Measurements from ENCODE around the gene SYNGAP1. TPM values are rescaled to one million over a fixed set of nuclear protein-coding genes. Genes with fewer than 3 reads are reported as not detected.
"Not testable (repeated sequence)": the region's sequence is repeated elsewhere in the genome, so short reads cannot be mapped to it uniquely, and the experiment has no call there.

SYNGAP1 gene
- total RNA-seq, 4 donors from 2014 or later, result 3.3 to 8.6 (median 4.1) TPM

DNA sequence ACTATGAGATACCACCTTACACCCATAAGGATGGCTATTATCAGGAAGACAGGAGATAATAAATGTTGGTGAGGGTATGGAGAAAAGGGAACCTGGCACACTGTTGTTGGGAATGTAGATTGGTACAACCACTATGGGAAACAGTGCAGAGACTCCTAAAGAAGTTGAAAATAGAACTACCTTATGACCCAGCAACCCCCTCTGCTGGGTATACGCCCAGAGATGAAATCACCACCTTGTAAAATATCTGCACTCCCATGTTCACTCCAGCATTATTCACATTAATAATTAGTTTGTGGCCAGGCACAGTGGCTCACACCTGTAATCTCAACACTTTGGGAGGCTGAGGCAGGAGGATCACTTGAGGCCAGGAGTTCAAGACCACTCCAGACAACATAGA is 61.3 kb downstream of the SYNGAP1 start:
- Histone ChIP-seq H3K36me3 (no peaks in the 10 kb centered on the region), H3K27ac (no peak overlapping the region), H3K4me3 (no peak overlapping the region), H3K4me1 (no peaks in the 10 kb centered on the region), H3K27me3 (peaks cover 0 to 8% (median 0%) of the 10 kb centered on the region in 4 donors), H3K9me3 (no peaks in the 10 kb centered on the region)
- TF ChIP-seq POLR2A (IDR thresholded peaks at IDR 0.05), result no peak
- TF ChIP-seq, protein P1, sequence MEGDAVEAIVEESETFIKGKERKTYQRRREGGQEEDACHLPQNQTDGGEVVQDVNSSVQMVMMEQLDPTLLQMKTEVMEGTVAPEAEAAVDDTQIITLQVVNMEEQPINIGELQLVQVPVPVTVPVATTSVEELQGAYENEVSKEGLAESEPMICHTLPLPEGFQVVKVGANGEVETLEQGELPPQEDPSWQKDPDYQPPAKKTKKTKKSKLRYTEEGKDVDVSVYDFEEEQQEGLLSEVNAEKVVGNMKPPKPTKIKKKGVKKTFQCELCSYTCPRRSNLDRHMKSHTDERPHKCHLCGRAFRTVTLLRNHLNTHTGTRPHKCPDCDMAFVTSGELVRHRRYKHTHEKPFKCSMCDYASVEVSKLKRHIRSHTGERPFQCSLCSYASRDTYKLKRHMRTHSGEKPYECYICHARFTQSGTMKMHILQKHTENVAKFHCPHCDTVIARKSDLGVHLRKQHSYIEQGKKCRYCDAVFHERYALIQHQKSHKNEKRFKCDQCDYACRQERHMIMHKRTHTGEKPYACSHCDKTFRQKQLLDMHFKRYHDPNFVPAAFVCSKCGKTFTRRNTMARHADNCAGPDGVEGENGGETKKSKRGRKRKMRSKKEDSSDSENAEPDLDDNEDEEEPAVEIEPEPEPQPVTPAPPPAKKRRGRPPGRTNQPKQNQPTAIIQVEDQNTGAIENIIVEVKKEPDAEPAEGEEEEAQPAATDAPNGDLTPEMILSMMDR (IDR thresholded peaks at IDR 0.05), result no peak
- no peak for DNase-seq
- intact Hi-C loops (cut with DNase I), result no loop called here
- WGBS, 2 donors, result 57 to 78% methylated on average over 1 of the region's 1 CpG

DNA sequence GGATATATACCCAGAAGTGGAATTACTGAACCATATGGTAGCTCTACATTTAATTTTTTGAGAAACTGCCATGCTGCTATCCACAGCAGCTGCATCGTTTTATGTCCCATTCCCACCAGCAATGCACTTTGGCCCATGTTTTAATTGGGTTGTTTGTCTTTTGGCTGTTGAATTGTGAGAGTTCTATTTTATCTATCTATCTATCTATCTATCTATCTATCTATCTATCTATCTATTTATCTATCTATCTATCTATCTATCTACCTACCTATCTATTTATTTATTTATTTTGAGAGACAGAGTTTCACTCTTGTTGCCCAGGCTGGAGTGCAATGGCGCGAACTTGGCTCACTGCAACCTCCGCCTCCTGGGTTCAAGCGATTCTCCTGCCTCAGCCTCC is 62.8 kb downstream of the SYNGAP1 start:
- H3K4me1 ChIP-seq; H3K9me3 ChIP-seq; H3K4me3 ChIP-seq; H3K36me3 ChIP-seq; DNase-seq; H3K27ac ChIP-seq; intact Hi-C loops (cut with DNase I): not testable (repeated sequence)
- WGBS, 2 donors, result 85 to 90% methylated on average over 5 of the region's 5 CpGs
- H3K27me3 ChIP-seq, result peaks cover 0 to 18% (median 0%) of the 10 kb centered on the region in 4 donors

DNA sequence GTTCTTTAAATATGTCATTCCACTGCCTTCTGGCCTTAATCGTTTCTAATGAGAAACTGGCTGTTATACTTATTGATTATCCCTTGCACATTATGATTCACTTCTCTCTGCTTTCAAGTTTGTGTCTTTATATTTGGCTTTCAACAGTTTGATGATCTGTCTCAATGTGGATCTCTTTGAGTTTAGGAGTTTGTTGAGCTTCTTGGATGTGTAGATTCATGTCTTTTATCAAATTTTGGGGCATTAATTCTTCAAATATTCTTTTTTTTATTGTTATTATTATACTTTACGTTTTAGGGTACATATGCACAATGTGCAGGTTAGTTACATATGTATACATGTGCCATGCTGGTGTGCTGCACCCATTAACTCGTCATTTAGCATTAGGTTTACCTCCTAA is 63.8 kb downstream of the SYNGAP1 start:
- Histone ChIP-seq H3K27me3 (peaks cover 0 to 22% (median 0%) of the 10 kb centered on the region in 4 donors), H3K9me3 (no peaks in the 10 kb centered on the region), H3K4me1 (no peaks in the 10 kb centered on the region), H3K36me3 (no peaks in the 10 kb centered on the region), H3K27ac (no peak overlapping the region), H3K4me3 (no peak overlapping the region)
- no peak for TF ChIP-seq POLR2A (IDR thresholded peaks at IDR 0.05)
- TF ChIP-seq, protein P1 (IDR thresholded peaks at IDR 0.05), result no peak
- intact Hi-C loops (cut with DNase I), result no loop called here
- no peak for DNase-seq
- WGBS, 2 donors, result 65 to 71% methylated on average over 3 of the region's 3 CpGs

DNA sequence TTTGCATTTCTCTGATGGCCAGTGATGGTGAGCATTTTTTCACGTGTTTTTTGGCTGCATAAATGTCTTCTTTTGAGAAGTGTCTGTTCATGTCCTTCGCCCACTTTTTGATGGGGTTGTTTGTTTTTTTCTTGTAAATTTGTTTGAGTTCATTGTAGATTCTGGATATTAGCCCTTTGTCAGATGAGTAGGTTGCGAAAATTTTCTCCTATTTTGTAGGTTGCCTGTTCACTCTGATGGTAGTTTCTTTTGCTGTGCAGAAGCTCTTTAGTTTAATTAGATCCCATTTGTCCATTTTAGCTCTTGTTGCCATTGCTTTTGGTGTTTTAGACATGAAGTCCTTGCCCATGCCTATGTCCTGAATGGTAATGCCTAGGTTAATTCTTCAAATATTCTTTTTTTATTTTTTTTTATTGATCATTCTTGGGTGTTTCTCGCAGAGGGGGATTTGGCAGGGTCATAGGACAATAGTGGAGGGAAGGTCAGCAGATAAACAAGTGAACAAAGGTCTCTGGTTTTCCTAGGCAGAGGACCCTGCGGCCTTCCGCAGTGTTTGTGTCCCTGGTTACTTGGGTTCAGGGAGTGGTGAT is 64.9 kb downstream of the SYNGAP1 start:
- H3K4me3 ChIP-seq; H3K4me1 ChIP-seq; intact Hi-C loops (cut with DNase I); H3K36me3 ChIP-seq; H3K9me3 ChIP-seq; DNase-seq; H3K27ac ChIP-seq: not testable (repeated sequence)
- 69 to 87% methylated on average over 2 to 3 of the region's 6 CpGs for WGBS, 2 donors
- H3K27me3 ChIP-seq, result peaks cover 0 to 20% (median 0%) of the 10 kb centered on the region in 4 donors

DNA sequence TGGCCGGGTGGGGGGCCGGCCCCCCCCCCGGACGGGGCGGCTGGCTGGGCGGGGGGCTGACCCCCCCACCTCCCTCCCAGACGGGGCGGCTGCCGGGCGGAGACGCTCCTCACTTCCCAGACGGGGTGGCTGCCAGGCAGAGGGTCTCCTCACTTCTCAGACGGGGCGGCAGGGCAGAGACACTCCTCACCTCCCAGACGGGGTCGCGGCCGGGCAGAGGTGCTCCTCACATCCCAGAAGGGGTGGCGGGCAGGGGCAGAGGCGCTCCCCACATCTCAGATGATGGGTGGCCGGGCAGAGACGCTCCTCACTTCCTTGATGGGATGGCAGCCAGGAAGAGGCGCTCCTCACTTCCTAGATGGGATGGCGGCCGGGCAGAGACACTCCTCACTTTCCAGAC is 65.8 kb downstream of the SYNGAP1 start:
- intact Hi-C loops (cut with DNase I); H3K27ac ChIP-seq; H3K4me1 ChIP-seq; H3K4me3 ChIP-seq; H3K9me3 ChIP-seq; H3K36me3 ChIP-seq; DNase-seq: not testable (repeated sequence)
- no CpG with 5 or more reads among the region's 25 CpGs for WGBS, 2 donors
- peaks cover 0 to 20% (median 0%) of the 10 kb centered on the region in 4 donors for H3K27me3 ChIP-seq

DNA sequence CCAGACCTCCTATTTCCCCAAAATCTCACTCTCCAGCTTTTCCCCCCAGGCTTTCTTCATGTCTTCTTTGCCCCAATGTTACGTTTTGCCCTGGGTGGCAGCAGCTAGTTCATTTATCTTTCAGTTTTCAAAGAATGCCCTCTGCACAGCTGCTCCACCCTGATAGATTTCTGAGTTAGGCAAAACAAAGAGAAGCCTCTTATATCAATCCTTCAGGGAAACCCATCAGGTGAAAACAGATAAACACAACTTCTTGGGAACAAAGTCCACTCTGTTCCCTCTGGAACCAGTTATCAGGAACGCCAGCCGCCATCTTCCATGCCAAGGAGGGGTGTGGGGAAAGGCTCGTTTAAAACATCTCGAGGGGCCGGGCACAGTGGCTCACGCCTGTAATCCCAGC is 68.5 kb downstream of the SYNGAP1 start:
- Histone ChIP-seq H3K4me1 (no peaks in the 10 kb centered on the region), H3K9me3 (no peaks in the 10 kb centered on the region), H3K36me3 (no peaks in the 10 kb centered on the region), H3K27ac (no peak overlapping the region), H3K4me3 (no peak overlapping the region), H3K27me3 (peaks cover 0 to 20% (median 0%) of the 10 kb centered on the region in 4 donors)
- intact Hi-C loops (cut with DNase I), result no loop called here
- no peak for DNase-seq
- 50 to 81% methylated on average over 1 to 6 of the region's 7 CpGs for WGBS, 2 donors
- TF ChIP-seq, protein P1 (IDR thresholded peaks at IDR 0.05), result no peak
- no peak for TF ChIP-seq POLR2A (IDR thresholded peaks at IDR 0.05)

DNA sequence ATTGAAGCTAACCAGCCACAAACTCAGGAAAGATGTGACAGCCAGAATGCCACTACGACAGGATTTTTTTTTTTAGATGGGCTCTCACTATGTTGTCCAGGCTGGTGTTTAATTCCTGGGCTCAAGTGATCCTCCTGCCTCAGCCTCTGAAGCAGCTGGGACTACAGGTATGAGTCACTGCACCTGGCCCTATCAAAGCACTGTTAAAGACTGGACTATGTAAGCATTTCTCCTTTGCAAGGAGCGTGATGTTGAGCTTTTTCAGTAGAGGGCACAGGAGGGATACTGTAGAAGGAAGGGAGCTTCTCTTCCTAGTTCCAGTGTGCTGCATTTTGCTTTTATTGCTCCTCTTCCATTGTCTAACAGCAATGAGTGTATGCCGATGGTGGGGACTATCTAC is 70.3 kb downstream of the SYNGAP1 start:
- no peak for DNase-seq
- Histone ChIP-seq H3K27ac (no peak overlapping the region), H3K27me3 (peaks cover 0 to 20% (median 0%) of the 10 kb centered on the region in 4 donors), H3K4me3 (no peak overlapping the region), H3K4me1 (no peaks in the 10 kb centered on the region), H3K36me3 (no peaks in the 10 kb centered on the region), H3K9me3 (no peaks in the 10 kb centered on the region)
- 69 to 76% methylated on average over 3 of the region's 3 CpGs for WGBS, 2 donors
- intact Hi-C loops (cut with DNase I), result no loop called here
- TF ChIP-seq, protein P1 (IDR thresholded peaks at IDR 0.05), result no peak
- TF ChIP-seq POLR2A (IDR thresholded peaks at IDR 0.05), result no peak
